Heart left ventricle (tissue), 16 donors: ENCODE data around the gene COL15A1. TPM values are rescaled to one million over a fixed set of nuclear protein-coding genes. Genes with fewer than 3 reads are reported as not detected.

Experiments
- ATAC-seq, 4 donors: fragments of 200-7000 bp; cut with Tn5 transposase; one replicate each; pipeline ENCODE4 v1.9.1; 2020 to 2022; ENCODE audit warnings: moderate library complexity in 4 of 4, mild to moderate bottlenecking in 3 of 4, moderate number of reproducible peaks in 1 of 4
- DNase-seq, 5 donors: peaks; one replicate each; pipeline ENCODE4 v3.0.0-alpha.2; 2020
- H3K27ac ChIP-seq, 12 donors: fragments of 200-600 bp; sonication (generic) in 4 of 12; one replicate each; pipeline versions ENCODE4 v1.5.0 to v1.8.0; 2016 to 2022; ENCODE audit warnings: mild to moderate bottlenecking in 2 of 12
- H3K27me3 ChIP-seq, 9 donors: fragments of 200-600 bp; sonication (generic) in 2 of 9; one replicate each; pipeline versions ENCODE4 v1.5.1 to v1.8.0; 2016 to 2022; ENCODE audit warnings: mild to moderate bottlenecking in 3 of 9
- H3K36me3 ChIP-seq, 9 donors: fragments of 200-600 bp; sonication (generic) in 2 of 9; one replicate each; pipeline versions ENCODE4 v1.5.0 to v1.8.0; 2018 to 2022; ENCODE audit warnings: mild to moderate bottlenecking in 2 of 9
- H3K4me1 ChIP-seq, 12 donors: fragments of 200-600 bp; sonication (generic) in 4 of 12; one replicate each; pipeline versions ENCODE4 v1.5.0 to v1.8.0; 2016 to 2022; ENCODE audit warnings: mild to moderate bottlenecking in 3 of 12
- H3K4me3 ChIP-seq, 12 donors: fragments of 200-600 bp; sonication (generic) in 4 of 12; one replicate each; pipeline versions ENCODE4 v1.5.0 to v1.8.0; 2017 to 2022; ENCODE audit warnings: mild to moderate bottlenecking in 9 of 12, moderate library complexity in 4 of 12
- H3K9me3 ChIP-seq, 12 donors: fragments of 200-600 bp; sonication (generic) in 4 of 12; one replicate each; pipeline versions ENCODE4 v1.5.0 to v1.8.0; 2016 to 2022; ENCODE audit warnings: mild to moderate bottlenecking in 1 of 12
- POLR2A ChIP-seq, 2 donors: fragments of 450-650 bp; IDR thresholded peaks; one replicate each; pipeline ENCODE4 v1.6.1; 2017; ENCODE audit warnings: antibody characterized with exemption in 2 of 2, mild to moderate bottlenecking in 2 of 2, moderate library complexity in 2 of 2
- WGBS, 4 donors: extraction: QIAGEN DNeasy Blood & Tissue Kit in 2 of 4; methylation state at CpG; one replicate each; pipeline versions ENCODE4 v1.1.5 to v1.1.7; 2013 to 2018; 5-methylcytosine and 5-hydroxymethylcytosine counted together
- intact Hi-C, 10 donors: fragments of 100-400 bp; cut with DNase I; formaldehyde crosslinking; loops; one replicate each; pipeline versions ENCODE4 v1.11.1 to v1.14.2; 2022
- polyA plus RNA-seq, 2 donors: library from polyadenylated mRNA; stranded (reverse); fragments of 200-250 nt; gene quantifications; one replicate each; pipeline ENCODE4 v1.2.3, GENCODE V29; 2013
- total RNA-seq, 9 donors: library from RNA; depleted of rRNA in 2 of 9; stranded (reverse); fragments of >200 nt in 2 of 9; fragmentation: NEBNext Ultra II Directional in 3 of 9; extraction: Animal tissue kit (Norgen Biotek cat#: 25700) in 3 of 9; gene quantifications; one replicate each; pipeline versions ENCODE4 v1.1.0 to v1.2.4, GENCODE V29; 2016 to 2023
- TF ChIP-seq, protein P1 (sequence below), 12 donors: fragments of 200-600 bp; sonication (generic) in 4 of 12; IDR thresholded peaks; one replicate each; pipeline versions ENCODE4 v1.5.0 to v1.8.0; 2018 to 2022; ENCODE audit warnings: antibody characterized with exemption in 12 of 12, mild to moderate bottlenecking in 5 of 12
- donor health status: ischemic (EF 13 %, LVEDD 7.1; RV severe dilation, severe dysfunction).
- donor health status: healthy with polysubstance abuse.
- donor health status: DM: no; HTN: yes; CAD: no.
- donor health status: DM: no; HTN: no; CAD: no.
- donor health status: ischemic (EF 25% LVEDD 6.9; RV normal size, moderate dysfunction).
- donor health status: ischemic (EF 25% LVEDD 5.7; RV mildly dilated, moderate dysfunction).
- donor health status: healthy.
- donor health status: DM: yes; HTN: yes; CAD: no.
- donor health status: ischemic (EF 35%, LVEDD 5.7; RV mildly dilated, moderate dysfunction).
- donor health status: nonischemic (EF 11% LVEDD 7.7; RV severe dilation, severe dysfunction).
- donor health status: DM: yes; HTN: yes; CAD: no.
- donor health status: PGD.
- donor health status: ischemic (EF 29% LVEDD 5.4; RV normal size, mild dysfunction).
- donor health status: nonischemic (EF 23%, LVEDD 6.1; RV moderate dilation, normal function).

Gene COL15A1
- total and polyA plus RNA-seq, 11 donors: 12.4 to 81.0 (median 38.8) TPM

DNA sequence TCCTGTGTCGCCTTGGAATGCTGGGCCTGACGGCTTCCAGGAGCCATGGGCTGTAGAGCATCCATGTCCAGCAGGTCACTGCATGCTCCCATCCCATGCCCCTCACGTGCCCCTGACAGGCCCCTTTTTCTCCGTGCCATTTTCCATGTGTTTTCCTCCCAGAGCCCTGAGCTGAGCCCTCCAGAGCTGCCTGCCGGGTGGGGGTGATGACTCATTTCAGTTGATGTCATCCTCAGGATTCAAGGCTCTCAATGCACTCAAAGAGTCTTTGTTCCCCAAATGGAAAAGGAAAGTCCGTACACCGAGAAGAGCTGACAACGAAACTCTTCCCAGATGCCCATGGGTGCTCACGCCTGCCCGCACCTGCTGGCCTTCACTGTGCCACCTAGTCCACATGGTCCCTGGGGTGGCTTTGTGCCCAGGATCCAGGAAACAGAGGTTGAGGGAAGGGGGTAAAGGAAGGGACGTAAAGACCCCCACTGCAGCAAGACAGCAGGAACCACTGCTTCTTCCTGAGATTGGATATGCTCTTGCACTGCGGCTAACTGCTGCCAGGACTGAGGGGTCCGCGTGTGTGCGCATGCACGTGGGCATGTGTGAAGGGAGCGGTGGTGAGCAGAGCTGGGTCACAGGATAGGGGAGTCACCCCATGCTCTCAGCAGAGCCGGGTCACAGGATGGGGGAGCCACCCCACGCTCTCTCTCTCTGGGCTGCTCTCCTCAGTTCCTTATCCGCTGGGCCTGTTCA is 27.6 kb downstream of the COL15A1 start:
- Histone ChIP-seq H3K27me3 (peaks cover 0 to 9% (median 0%) of the 10 kb centered on the region in 9 donors), H3K4me3 (no peak overlapping the region), H3K9me3 (peaks cover 0 to 5% (median 0%) of the 10 kb centered on the region in 12 donors), H3K4me1 (peaks cover 6 to 91% (median 56%) of the 10 kb centered on the region in 12 donors), H3K27ac (peak overlapping the region; percentile 26 to 91 (median 78)), H3K36me3 (peaks cover 0 to 6% (median 0%) of the 10 kb centered on the region in 9 donors)
- peak in 2 of 5 donors; percentile 47 to 54 for DNase-seq
- peak in 3 of 4 donors; percentile 23 to 44 (median 34) for ATAC-seq
- TF ChIP-seq POLR2A (IDR thresholded peaks at IDR 0.05): no peak
- TF ChIP-seq, protein P1, sequence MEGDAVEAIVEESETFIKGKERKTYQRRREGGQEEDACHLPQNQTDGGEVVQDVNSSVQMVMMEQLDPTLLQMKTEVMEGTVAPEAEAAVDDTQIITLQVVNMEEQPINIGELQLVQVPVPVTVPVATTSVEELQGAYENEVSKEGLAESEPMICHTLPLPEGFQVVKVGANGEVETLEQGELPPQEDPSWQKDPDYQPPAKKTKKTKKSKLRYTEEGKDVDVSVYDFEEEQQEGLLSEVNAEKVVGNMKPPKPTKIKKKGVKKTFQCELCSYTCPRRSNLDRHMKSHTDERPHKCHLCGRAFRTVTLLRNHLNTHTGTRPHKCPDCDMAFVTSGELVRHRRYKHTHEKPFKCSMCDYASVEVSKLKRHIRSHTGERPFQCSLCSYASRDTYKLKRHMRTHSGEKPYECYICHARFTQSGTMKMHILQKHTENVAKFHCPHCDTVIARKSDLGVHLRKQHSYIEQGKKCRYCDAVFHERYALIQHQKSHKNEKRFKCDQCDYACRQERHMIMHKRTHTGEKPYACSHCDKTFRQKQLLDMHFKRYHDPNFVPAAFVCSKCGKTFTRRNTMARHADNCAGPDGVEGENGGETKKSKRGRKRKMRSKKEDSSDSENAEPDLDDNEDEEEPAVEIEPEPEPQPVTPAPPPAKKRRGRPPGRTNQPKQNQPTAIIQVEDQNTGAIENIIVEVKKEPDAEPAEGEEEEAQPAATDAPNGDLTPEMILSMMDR (IDR thresholded peaks at IDR 0.05): no peak
- 65 to 75% (median 70%) methylated on average over 16 to 20 of the region's 20 CpGs for WGBS, 4 donors
- intact Hi-C loops: loop anchor here in 7 of 10 donors (5.0 to 10.0 kb wide), 5 partner anchors 64 to 109 kb away; no protein-coding TSS in a partner anchor

DNA sequence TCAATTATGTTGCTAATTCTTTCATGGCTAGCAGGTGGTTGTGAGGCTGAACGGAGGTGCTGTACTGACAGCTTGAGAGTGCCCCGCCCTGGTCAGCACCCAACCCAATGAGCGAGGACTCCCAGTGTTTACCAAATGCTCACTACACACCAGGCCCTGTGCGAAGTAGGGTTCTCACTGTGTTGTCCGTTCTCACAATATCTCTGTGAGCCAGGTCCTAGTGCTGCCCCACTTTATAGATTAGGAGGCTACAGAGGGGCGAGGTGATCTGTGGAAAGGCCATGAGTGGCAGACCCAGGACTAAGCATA is 28.2 kb downstream of the COL15A1 start:
- no peak overlapping the region for H3K4me3 ChIP-seq
- peaks cover 0 to 5% (median 0%) of the 10 kb centered on the region in 12 donors for H3K9me3 ChIP-seq
- 83 to 92% (median 86%) methylated on average over 4 to 6 of the region's 6 CpGs for WGBS, 4 donors
- H3K36me3 ChIP-seq: peaks cover 0 to 6% (median 0%) of the 10 kb centered on the region in 9 donors
- intact Hi-C loops: loop anchor here in 7 of 10 donors (5.0 to 10.0 kb wide), 5 partner anchors 65 to 110 kb away; no protein-coding TSS in a partner anchor
- H3K27me3 ChIP-seq: peaks cover 0 to 9% (median 0%) of the 10 kb centered on the region in 9 donors
- peaks cover 6 to 96% (median 60%) of the 10 kb centered on the region in 12 donors for H3K4me1 ChIP-seq
- no peak for TF ChIP-seq POLR2A (IDR thresholded peaks at IDR 0.05)
- TF ChIP-seq, protein P1 (IDR thresholded peaks at IDR 0.05): no peak
- no peak for ATAC-seq
- H3K27ac ChIP-seq: peak overlapping the region; percentile 26 to 91 (median 78)
- no peak for DNase-seq

GRCh38 chr9:98972716-98973115 is 29.0 kb downstream of the COL15A1 start:
- DNase-seq: no peak
- no peak for ATAC-seq
- TF ChIP-seq POLR2A (IDR thresholded peaks at IDR 0.05): no peak
- TF ChIP-seq, protein P1 (IDR thresholded peaks at IDR 0.05): no peak
- Histone ChIP-seq H3K36me3 (peaks cover 0 to 6% (median 0%) of the 10 kb centered on the region in 9 donors), H3K9me3 (peaks cover 0 to 5% (median 0%) of the 10 kb centered on the region in 12 donors), H3K27ac (peak overlapping the region in 11 of 12 donors; percentile 62 to 91 (median 78)), H3K27me3 (peaks cover 0 to 9% (median 0%) of the 10 kb centered on the region in 9 donors), H3K4me1 (peaks cover 6 to 98% (median 64%) of the 10 kb centered on the region in 12 donors), H3K4me3 (no peak overlapping the region)
- intact Hi-C loops: loop anchor here in 7 of 10 donors (5.0 to 10.0 kb wide), 5 partner anchors 65 to 110 kb away; no protein-coding TSS in a partner anchor
- 42 to 64% (median 49%) methylated on average over 3 of the region's 3 CpGs for WGBS, 4 donors

DNA sequence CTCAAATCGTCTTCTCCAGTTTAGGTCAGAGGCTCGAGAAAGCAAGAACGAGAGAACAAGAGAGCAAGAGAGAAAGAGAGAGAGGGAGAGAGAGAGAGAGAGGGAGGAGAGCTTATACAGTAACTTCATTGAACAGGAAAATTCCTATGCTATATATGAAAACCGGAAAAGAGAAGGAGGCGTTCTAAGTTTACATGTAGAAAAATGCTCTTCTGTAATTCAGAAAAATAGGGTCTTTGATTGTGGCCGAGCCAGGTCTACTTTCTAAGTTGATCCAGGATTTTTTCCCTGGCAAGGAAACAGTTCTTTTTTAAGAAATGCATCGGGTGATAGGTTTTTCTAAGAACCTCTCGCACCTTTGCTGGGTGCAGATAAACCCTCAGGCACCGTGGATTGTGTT is 29.5 kb downstream of the COL15A1 start:
- Histone ChIP-seq H3K27ac (peak overlapping the region; percentile 0 to 91 (median 78)), H3K27me3 (peaks cover 0 to 9% (median 0%) of the 10 kb centered on the region in 9 donors), H3K9me3 (peaks cover 0 to 3% (median 0%) of the 10 kb centered on the region in 12 donors), H3K4me1 (peaks cover 6 to 98% (median 68%) of the 10 kb centered on the region in 12 donors), H3K36me3 (peaks cover 0 to 6% (median 0%) of the 10 kb centered on the region in 9 donors), H3K4me3 (no peak overlapping the region)
- whole genome bisulfite sequencing, 4 donors: 53 to 58% (median 57%) methylated on average over 9 of the region's 9 CpGs
- DNase-seq: no peak
- no peak for ATAC-seq
- intact Hi-C loops: loop anchor here in 7 of 10 donors (5.0 to 10.0 kb wide), 5 partner anchors 66 to 111 kb away; no protein-coding TSS in a partner anchor
- TF ChIP-seq, protein P1 (IDR thresholded peaks at IDR 0.05): no peak
- no peak for TF ChIP-seq POLR2A (IDR thresholded peaks at IDR 0.05)
